Adrenal gland (tissue), 5 donors: ENCODE data around the gene SLC6A8.

Experiments
- CTCF ChIP-seq, 6 experiments: fragments of 450-650 bp in 4 of 6; fragments of 200-600 bp in 2 of 6; sonication (generic) in 1 of 6; IDR thresholded peaks; 1 replicate in 5 of 6; 2 replicates in 1 of 6; pipeline versions ENCODE4 v1.5.1 to v1.8.0; 2016 to 2021; ENCODE audit warnings: antibody characterized with exemption in 6 of 6, mild to moderate bottlenecking in 2 of 6, moderate library complexity in 1 of 6
- POLR2A ChIP-seq, 2 donors: fragments of 450-650 bp; IDR thresholded peaks; one replicate each; pipeline ENCODE4 v1.6.1; 2017; ENCODE audit warnings: antibody characterized with exemption in 2 of 2, mild to moderate bottlenecking in 2 of 2, moderate library complexity in 1 of 2
- donor health status: DM: no; HTN: no; CAD: no.

DNA sequence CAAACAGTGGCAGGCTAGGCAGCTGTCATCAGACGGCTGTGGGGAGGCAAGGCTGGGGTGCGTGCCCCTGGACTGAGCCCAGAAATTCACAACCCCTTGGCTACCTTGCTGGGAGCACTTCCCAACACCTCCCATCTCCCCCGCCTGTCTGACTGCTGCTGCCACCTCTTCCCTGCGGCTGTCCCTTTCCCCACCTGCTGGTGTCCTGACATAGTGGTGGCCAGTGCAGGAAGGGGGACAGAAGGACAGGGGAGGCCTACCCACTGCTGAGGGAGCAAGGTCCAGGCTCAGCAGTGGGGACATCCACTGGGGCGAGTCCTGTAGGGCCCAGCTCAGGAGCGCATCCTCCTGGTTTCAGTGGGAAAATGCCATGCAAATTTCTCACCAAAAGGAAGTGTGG is 40.4 kb downstream of the SLC6A8 start:
- TF ChIP-seq POLR2A (IDR thresholded peaks at IDR 0.05) = no peak
- no peak for TF ChIP-seq CTCF (IDR thresholded peaks at IDR 0.05)
